ENCODE results near the gene BCAS1. TPM values are rescaled to one million over a fixed set of nuclear protein-coding genes. Genes with fewer than 3 reads are reported as not detected.

Gene BCAS1
- total and polyA plus RNA-seq, 2 donors (not counting 3 experiments of a cell fraction or from before 2014, with no cell fraction given): not detected

DNA sequence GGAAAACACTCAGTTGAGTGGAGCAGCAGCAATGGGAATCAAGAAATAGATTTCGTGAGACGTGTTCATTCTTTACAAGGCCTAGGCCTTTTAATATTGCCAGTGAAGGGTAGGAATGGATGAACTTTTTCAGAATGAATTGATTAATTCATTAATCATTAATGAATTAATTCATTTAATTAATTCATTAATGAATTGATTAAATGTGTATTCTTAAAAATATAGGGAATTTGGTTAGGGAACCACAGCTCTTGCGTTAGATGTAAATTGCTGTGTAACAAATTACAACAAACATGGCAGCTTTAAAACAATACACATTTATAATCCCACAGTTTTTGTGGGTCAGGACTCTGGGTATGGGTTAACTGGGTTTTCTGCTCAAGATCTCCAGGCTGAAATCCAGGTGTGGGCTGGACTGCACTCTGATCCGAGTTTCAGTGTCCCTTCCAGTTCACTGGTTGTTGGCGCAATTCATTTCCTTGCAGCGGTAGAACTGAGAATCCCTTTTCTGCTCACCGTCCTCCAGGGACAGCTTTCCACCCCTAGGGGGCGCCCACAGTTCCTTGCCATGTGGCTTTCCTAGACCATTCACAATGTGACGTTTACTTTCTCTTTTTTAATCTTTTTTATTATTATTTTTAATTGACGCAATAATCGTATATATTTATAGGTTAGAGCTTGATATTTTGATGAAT, 32.8 kb upstream of the BCAS1 start:
- Histone ChIP-seq H3K27me3 (ENCODE audit: control insufficient read depth in 2 of 2, insufficient read depth in 2 of 2, low read length in 2 of 2) (peaks cover 0 to 3% of the 10 kb centered on the region in 2 experiments), H3K79me2 (ENCODE audit: control insufficient read depth, insufficient read depth, low read length) (no peaks in the 10 kb centered on the region), H3K9me3 (replicated peaks; ENCODE audit: control insufficient read depth, insufficient read depth, low read length) (no peaks in the 10 kb centered on the region), H3K9ac (replicated peaks; ENCODE audit: extremely low read depth, insufficient read depth, low read length) (no peak overlapping the region), H3K4me3 (replicated peaks in 1 of 3; ENCODE audit: insufficient read depth in 1 of 3, low read depth in 1 of 3, low read length in 3 of 3) (no peak overlapping the region), H3K36me3 (ENCODE audit: control insufficient read depth in 2 of 2, extremely low read depth in 1 of 2, insufficient read depth in 2 of 2, low read length in 2 of 2) (no peaks in the 10 kb centered on the region), H2AFZ (ENCODE audit: low read depth, low read length) (no peak overlapping the region), H3K27ac (ENCODE audit: insufficient read depth, low read depth, low read length) (no peak overlapping the region), H3K9me1 (replicated peaks; ENCODE audit: control insufficient read depth, extremely low read depth, insufficient read depth, low read length) (no peaks in the 10 kb centered on the region), H3K4me1 (ENCODE audit: control insufficient read depth, extremely low read depth, insufficient read depth, low read length) (no peaks in the 10 kb centered on the region), H3K4me2 (ENCODE audit: insufficient read depth, low read length) (no peak overlapping the region), H4K20me1 (replicated peaks; ENCODE audit: control insufficient read depth, extremely low read depth, insufficient read depth, low read length) (no peaks in the 10 kb centered on the region)
- peak; percentile 49 for DNase-seq (ENCODE audit: low read depth, low spot score)
- no TSS peak for BruUV-seq (replicated peaks)
- dilution Hi-C loops (cut with MboI; ENCODE audit: extremely low pct_ligation_motif_present, low sequenced_read_pairs): no loop called here
- peak; percentile 68 for FAIRE-seq
- TF ChIP-seq CTCF (IDR thresholded peaks at IDR 0.05; ENCODE audit: extremely low read depth in 1 of 2, insufficient read depth in 1 of 2, low read depth in 1 of 2, low read length in 2 of 2) (peak; percentile 88 to 90), POLR2A (IDR thresholded peaks at IDR 0.05; ENCODE audit: low read depth, low read length) (no peak)
- POLR2A ChIA-PET: no interaction called here
- intact Hi-C loops (cut with micrococcal nuclease): loop anchor here (1.0 kb wide), 2 partner anchors 96 to 543 kb away; no protein-coding TSS in a partner anchor
- CTCF ChIA-PET: interaction anchor here (0.6 to 5.0 kb wide), 28 partner anchors 8 to 548 kb away, joined by 3 to 57 read pairs (median 4); partner anchors contain the start of genes BCAS1 and PFDN4

- H3K9me3 ChIP-seq (replicated peaks; ENCODE audit: control insufficient read depth, insufficient read depth, low read length): no peaks in the 10 kb centered on the region
- no peaks in the 10 kb centered on the region for H4K20me1 ChIP-seq (replicated peaks; ENCODE audit: control insufficient read depth, extremely low read depth, insufficient read depth, low read length)
- peaks cover 0 to 3% of the 10 kb centered on the region in 2 experiments for H3K27me3 ChIP-seq (ENCODE audit: control insufficient read depth in 2 of 2, insufficient read depth in 2 of 2, low read length in 2 of 2)
- no TSS peak for BruUV-seq (replicated peaks)
- H3K36me3 ChIP-seq (ENCODE audit: control insufficient read depth in 2 of 2, extremely low read depth in 1 of 2, insufficient read depth in 2 of 2, low read length in 2 of 2): no peaks in the 10 kb centered on the region
- H3K4me2 ChIP-seq (ENCODE audit: insufficient read depth, low read length): no peak overlapping the region
- POLR2A ChIA-PET: no interaction called here
- H3K79me2 ChIP-seq (ENCODE audit: control insufficient read depth, insufficient read depth, low read length): no peaks in the 10 kb centered on the region
- H3K27ac ChIP-seq (ENCODE audit: insufficient read depth, low read depth, low read length): no peak overlapping the region
- no peaks in the 10 kb centered on the region for H3K9me1 ChIP-seq (replicated peaks; ENCODE audit: control insufficient read depth, extremely low read depth, insufficient read depth, low read length)
- CTCF ChIA-PET: interaction anchor here (0.6 to 5.0 kb wide), 15 partner anchors 7 to 546 kb away, joined by 3 to 57 read pairs (median 5); partner anchors contain the start of genes BCAS1 and PFDN4
- dilution Hi-C loops (cut with MboI; ENCODE audit: extremely low pct_ligation_motif_present, low sequenced_read_pairs): no loop called here
- TF ChIP-seq MYC (IDR thresholded peaks at IDR 0.05; ENCODE audit: low read depth, low read length) (no peak), POLR2AphosphoS5 (IDR thresholded peaks at IDR 0.05; ENCODE audit: insufficient read depth, low read depth, low read length) (no peak), CTCF (IDR thresholded peaks at IDR 0.05; ENCODE audit: extremely low read depth in 1 of 2, insufficient read depth in 1 of 2, low read depth in 1 of 2, low read length in 2 of 2) (no peak), FOS (IDR thresholded peaks at IDR 0.05; ENCODE audit: borderline replicate concordance, insufficient read depth, low read length) (no peak), POLR2A (IDR thresholded peaks at IDR 0.05; ENCODE audit: low read depth, low read length) (no peak), EZH2 (IDR thresholded peaks at IDR 0.05; ENCODE audit: borderline replicate concordance, low read depth, low read length, severe bottlenecking) (no peak), JUN (IDR thresholded peaks at IDR 0.05; ENCODE audit: borderline replicate concordance, insufficient read depth, insufficient read length, low read depth) (no peak), GATA2 (IDR thresholded peaks at IDR 0.05; ENCODE audit: insufficient read depth, insufficient read length, low read depth, low read length) (no peak)
- TF ChIP-seq, protein P1, sequence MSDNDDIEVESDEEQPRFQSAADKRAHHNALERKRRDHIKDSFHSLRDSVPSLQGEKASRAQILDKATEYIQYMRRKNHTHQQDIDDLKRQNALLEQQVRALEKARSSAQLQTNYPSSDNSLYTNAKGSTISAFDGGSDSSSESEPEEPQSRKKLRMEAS (IDR thresholded peaks at IDR 0.05; ENCODE audit: insufficient read depth, insufficient read length): no peak
- no peaks in the 10 kb centered on the region for H3K4me1 ChIP-seq (ENCODE audit: control insufficient read depth, extremely low read depth, insufficient read depth, low read length)
- H3K9ac ChIP-seq (replicated peaks; ENCODE audit: extremely low read depth, insufficient read depth, low read length): no peak overlapping the region
- intact Hi-C loops (cut with micrococcal nuclease): no loop called here
- DNase-seq (ENCODE audit: low read depth, low spot score): no peak
- H3K4me3 ChIP-seq (replicated peaks in 1 of 3; ENCODE audit: insufficient read depth in 1 of 3, low read depth in 1 of 3, low read length in 3 of 3): no peak overlapping the region
- FAIRE-seq: no peak
- H2AFZ ChIP-seq (ENCODE audit: low read depth, low read length): no peak overlapping the region
These were observed 32.1 kb upstream of the BCAS1 start for GRCh38 chr20:54102543-54102942.
